Stimulated activated CD8-positive, alpha-beta memory T cell treated with anti-CD3 and anti-CD28 coated beads, Interleukin-7, amount 100 ng/mL, for 48 hours (primary cell): ENCODE measurements around the gene TFAP2B.

Experiments
- DNase-seq, 2 donors: peaks; one replicate each; pipeline ENCODE4 v3.0.0-alpha.2; 2020; ENCODE audit warnings: low read depth in 1 of 2; ENCODE audit errors: extremely low read depth in 1 of 2

The TFAP2B gene

DNA sequence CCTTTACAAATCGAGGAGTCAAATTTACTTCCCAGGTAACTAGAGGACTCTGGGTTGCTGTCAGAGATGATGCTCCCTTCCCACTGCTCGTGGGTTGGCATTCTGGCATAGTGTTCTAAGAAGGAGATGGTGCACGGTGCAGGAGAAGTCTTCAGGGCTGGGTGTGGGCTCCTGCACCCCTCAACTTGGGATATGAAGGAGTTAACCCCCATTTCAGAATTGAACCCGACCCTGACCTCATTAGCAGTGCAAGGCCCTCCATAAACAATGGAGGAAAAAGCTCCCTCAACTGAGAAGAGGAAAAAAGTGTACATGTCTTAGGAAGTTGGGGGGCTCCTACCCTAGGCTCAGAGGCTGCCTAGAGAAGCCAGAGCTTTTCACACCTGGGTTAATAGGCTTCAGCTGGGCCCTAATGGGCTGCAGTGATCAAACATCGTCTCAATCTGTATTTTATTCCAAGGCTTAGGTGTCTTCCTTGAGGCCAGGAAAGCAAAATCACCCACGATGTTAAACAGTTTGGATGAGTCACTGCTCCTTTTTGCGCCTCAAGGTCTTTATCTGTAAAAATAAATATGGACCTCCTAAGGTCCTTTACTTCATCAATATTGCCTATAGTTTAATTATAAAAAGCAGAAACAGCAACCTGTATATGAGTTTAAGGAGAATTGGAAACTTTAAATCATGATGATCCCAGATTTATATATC is 29.4 kb downstream of the TFAP2B start:
- no peak for DNase-seq

DNA sequence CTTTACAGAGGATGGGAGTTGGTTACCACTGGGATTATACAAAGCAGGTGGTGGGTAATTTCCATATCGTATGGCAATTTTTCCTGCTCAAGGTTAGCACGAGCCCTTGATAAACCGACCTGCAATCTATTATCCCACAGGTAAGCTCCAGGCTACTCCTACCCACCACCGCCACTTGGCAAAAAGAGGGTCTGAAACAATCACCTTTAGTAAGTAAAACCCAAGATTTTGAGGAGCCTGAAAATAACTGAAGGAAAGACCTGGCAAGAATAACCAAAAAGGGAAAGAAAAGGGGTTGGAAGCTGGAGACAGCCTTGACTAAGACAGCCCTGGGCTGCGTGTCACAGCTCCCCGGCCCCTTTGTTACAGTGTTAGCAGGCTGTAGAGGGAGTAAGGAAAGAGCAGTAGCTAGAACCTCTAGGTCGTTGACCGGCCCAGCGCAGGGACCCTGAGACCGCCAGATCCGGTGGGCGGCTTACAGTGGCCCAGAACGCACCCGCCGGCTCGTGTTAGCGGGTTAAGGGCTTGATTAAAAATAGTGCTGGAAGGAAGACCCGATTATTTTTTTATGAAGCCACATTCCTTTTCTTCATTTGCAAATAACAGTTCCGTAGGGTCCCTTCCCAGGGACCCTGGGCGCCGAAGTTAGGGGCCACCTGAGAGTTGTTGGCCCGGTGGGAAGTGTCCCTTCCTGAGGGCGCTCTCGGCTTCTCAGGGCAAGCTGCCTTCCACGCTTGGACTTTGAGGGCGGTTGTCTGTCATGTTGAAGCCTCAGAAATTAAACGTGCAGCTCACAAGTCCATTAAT is 30.5 kb downstream of the TFAP2B start:
- no peak for DNase-seq

DNA sequence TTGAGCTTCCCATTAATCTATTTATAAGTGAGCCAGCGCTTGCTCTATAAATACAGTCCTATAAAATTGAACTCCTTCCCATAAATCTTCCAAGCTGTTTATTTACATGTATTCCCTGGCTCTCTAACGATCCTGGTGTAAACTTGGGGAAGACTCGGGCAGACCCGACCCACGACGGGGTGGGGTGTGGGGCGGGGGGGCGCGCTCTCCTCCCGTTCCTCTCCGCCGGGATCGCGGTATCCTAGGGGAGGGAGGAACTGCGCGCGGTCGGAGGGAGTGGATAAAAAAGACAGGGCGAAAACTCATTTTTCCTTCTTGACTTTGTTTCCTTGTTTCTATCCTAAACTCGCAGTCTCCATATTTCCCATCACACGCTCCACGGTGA is 31.1 kb downstream of the TFAP2B start:
- no peak for DNase-seq

DNA sequence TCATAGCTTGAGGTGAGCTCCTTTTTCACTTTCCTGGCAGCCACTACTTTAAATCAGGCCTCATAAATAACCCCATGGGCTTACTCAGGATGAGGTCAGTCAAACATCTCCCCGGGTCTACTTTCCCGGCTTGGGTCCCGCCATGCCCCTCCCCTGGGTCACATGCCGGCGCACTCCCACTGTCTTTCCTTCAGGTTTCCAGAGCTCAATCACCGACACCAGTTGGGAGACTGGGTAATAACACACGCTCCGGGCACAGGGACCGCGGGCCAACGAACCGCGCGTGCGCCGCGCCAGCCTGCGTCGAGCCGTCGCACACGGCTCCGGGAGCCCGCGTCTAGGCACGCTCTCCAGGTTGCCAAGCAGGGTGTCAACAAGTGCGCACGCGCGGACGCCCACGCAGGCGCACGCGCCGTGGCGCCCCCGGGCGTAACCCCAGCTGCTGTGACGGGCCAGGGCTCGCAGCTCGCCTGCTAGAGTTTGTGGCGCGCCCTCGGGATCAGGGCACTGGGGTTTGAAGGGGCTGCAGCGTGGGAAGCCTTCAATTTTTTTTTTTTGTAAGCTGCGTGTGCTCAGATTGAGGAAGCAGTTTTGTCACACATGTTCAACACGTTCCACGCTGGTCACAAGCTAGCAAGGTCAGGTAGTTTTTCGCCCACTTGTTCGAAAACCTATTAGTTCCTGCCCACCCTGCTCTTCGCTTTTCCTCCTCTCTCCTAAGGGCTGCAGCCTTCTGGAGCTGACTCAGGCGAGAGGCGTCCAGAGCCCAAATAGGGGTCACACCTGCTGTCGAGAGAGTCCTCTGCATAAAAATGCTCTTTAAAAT is 31.8 kb downstream of the TFAP2B start:
- DNase-seq, result no peak

DNA sequence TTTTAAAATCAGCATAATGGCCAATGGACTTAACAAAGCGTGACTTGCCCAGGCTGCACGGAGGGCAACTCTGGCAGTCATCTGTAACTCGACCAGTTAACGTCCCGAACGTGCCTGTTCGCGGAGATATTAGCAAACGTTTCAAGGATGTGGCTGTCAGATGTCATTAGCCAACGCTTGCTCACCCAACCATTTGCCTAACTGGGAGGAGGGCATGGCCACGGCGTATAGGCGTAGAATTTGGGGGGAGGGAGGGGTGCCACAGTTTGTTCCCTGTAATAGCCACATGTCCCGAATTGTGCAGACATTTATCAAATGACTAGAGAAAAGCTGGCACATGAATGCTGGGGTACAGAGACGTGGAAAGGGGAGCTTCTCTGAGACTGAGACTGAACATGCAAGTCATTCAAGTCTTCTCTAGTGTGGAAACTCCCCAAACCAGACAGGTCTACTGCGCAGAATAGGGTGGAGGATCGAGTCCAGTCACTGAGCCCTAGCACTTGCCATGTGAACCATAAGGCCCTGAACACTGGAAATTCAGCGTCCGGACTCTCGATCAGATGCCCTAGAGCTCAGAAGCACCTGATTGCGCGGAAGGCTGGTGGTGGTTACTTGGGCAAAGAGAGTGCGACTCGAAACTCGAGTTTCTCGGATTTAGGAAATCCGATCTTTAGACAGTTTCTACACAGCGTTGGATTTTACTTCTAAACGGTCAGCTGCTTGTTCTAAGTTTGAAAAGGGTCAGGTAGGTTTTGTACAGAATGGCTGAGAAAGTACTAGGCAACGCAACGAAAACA is 32.6 kb downstream of the TFAP2B start:
- no peak for DNase-seq

DNA sequence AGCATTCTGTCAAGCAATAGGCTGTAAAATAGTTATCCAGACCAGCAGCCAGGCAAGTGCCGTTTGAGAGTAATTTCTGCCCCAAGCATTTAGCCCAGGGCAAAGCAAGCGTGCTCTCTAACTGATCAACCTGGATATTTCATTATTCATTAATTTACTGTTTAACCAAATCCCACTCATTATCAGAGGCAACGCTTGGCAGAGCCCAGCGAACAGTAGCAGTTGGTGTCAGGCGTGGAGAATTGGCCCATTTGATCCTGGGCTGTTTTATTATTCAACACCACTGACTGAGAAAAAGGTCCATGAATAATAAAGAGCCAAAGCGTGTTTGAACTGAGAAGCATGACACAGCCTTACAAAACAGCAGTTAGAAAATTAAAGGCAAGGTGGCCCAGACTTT is 35.3 kb downstream of the TFAP2B start:
- no peak for DNase-seq

DNA sequence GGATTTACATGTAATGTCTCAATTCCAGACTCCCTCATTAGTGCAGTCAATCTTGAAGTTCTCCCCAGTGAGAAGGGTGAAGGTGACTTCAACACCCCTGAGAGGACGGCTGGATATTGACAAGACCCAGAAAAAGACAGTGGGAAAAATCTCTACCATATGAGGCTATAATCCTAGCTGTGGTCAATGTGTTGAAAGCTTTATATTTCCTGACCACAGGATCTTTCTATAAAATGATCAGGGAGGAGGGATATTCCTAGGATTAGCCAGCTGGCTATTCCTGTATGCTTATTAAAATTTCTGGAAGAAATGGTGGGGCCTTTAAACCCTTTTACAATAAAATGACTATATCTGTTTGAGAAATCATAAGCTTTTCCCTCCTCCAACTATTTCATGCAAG is 43.0 kb downstream of the TFAP2B start:
- no peak for DNase-seq

DNA sequence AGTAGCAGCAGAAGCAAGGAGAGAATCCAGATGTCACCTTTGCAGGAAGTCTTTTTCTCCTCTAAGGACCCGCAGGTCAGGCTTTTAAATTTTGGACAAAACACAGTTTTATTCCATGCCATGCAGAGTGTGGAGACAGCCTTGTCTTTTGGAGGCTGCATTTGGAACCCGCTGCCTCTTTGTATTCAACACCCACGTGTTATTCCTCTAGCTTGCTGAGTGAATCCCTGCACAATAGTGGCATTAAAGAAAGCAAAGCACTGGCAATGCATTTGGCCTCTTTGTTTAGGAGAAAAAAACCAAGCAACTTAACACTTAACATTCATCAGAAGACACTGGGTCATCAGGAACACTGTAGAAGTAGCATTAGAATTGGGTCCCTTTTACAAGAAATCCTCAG is 43.5 kb downstream of the TFAP2B start:
- DNase-seq, result no peak

DNA sequence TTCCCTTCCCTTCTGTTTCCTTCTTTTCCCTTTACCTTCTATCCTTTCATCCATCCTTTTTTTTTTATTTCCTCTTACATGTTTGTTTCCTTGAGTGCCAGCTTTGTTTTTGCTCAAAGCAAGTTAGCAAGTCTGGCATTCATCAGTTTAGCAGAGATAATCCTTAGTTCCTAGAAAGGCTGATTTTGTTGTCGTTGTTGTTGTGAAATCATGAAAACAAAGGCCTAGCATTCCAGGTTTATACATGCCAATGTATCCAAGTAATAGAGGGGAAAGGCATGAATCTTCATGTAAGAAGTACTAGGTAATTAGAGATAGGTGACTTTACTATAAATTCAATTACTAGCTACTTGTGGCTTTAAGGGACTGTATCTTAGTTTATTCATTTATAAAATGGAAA is 45.9 kb downstream of the TFAP2B start:
- no peak for DNase-seq

DNA sequence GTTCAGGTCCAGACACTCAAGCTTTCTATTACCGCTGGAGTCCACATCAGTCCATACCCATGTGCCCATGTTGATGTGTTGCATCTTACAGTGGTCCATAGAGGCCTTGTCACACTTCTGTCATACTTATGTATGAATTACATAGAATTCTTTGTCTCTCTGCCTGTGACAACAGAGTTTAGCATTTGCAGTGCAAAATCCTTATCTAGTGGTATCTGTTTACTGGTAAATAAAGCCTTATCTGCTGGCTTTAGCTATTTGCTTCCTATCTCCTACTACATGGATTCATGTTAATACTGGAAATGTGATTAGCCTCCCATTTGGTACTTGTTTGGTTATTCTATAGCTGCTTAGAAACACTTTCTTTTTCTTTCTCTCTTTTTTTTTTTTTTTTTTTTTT is 49.8 kb downstream of the TFAP2B start:
- DNase-seq, result no peak

DNA sequence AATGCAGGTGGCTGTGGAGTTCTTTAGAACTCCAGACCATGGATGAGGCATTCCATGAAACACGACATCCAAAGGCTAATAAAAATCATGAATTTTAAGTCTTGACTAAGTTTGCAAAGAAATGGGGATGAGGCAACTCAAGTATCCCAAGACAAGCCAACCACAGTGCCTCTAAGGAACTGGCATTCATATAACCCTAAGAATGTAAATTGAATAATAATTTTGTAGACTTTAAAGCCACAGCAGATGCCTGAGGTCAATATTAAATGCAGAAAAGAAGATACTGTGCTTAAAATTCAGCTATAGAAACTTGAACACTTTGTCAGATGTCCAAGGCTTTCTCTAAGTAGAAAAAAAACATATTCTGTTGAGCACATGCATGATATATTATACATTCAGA is 54.5 kb downstream of the TFAP2B start:
- no peak for DNase-seq

DNA sequence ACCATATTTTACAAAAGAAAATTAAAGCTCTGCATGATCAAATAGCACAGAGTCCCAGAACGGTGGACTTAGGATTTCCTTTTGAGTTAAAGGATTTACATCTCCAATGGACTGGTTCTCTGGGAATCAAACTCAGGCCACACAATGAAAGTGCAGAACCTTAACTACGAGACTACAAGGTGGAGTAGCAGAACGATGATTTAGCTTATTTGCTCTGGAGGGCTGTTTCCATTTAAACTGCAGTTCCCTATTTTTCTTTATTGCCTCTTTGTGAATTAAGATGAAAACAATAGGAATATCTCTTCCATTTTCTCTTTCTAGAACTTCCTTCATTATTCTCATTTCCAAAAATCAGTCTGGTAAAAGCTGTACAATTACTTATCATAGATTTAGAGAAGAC is 65.7 kb downstream of the TFAP2B start:
- DNase-seq, result no peak

DNA sequence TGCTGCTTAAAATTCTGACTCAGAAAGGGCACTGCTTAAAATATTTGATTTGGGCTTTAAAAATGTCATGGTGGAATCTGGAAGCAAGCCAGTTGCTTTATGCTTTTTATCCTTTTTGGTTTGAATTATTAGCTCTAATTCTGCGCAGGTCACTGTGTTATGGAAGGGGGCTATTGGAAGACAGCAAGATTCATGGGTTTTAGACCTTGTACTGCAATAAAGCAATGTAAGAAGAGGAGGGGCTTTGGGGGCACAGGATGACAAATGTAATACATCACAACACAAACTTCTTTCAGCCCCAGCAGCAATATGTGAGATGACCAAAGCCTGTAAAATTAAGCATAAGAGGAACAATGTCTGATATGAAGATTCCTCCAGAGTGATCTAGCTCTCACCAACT is 68.4 kb downstream of the TFAP2B start:
- no peak for DNase-seq

DNA sequence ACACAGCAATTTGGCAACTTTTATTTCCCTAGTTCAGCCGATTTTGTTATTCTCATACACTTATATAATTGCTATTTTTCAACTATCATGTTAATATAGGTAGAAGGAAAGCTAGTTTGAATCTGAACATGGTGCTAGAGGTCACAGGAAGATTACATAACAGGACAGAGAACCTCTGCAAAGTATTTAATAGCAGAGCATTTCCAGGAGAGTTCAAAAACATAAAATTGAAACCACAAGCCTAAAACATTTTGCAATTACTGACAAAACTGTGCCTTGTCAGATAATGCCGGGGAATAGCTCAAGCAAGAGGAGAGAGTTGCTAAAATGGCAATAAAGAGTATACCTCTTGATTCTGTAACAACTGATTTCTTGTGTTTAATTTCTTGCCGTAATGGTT is 70.8 kb downstream of the TFAP2B start:
- DNase-seq, result no peak

DNA sequence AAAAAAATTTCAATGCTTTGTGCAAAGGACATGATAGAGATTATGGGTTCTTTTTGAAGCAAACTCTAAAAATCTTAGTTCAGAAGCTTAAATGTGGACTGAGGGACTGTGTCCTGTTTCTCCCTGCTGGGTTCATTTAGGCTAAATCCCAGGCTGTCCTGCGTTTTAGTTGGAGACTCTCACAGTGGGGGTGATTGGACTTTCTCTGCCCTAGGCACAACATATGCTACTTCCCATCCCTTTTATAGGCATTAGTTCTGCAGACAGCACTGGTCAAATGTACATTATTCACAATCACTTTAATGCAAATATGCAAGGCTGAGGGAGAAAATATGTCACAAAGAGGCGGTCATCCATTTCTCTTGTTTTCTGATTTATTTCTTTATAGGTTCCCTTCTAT is 71.3 kb downstream of the TFAP2B start:
- no peak for DNase-seq

DNA sequence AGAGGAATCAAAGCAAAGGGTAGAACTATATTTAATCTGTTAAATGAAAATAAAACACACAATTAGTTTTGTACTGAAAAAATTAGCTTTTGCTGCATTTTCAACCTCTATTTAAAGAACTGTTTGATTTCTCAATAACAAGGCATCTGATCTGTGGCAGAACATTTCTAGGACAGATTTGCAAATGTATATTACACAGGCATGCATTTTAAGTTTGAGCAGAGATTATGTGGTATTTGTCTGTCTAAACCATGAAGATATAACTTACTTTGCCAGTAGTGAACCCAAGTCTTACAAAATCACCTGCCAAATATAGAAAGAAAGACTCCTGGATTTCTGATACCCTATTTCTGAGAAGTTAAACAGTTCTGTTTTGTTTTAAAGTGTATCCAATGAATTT is 71.9 kb downstream of the TFAP2B start:
- no peak for DNase-seq

DNA sequence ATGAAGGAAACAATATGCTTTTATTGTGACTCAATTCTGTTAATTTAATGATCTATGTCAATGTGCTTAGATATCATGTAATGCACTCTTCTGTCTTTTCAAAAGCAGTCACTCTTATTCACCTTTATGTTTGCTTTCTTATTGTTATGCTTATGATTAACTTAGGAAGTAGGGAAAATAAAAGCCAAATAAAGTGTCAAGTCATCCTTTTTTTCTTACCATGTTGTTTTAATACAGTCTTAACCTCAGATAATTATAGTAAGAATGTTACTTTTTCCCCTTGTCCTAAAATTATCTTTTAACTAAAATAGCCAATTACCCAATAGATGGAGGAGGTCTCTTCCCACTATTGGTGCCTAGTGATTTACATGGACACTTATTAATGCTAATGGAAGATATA is 72.6 kb downstream of the TFAP2B start:
- no peak for DNase-seq
